ENCODE measurements around the gene EDN1.

- TF ChIP-seq CTCF (optimal IDR thresholded peaks at IDR 0.05 in 1 of 3, IDR thresholded peaks at IDR 0.05 in 1 of 3, conservative IDR thresholded peaks at IDR 0.05 in 1 of 3; ENCODE audit: extremely low read depth in 1 of 3, insufficient read depth in 2 of 3, low read length in 3 of 3) (no peak), EZH2 (IDR thresholded peaks at IDR 0.05; ENCODE audit: low read length) (no peak)
Measured at GRCh38 chr6:12314751-12315150, 24.6 kb downstream of the EDN1 start.
